Measurements from ENCODE around the gene TTC17.
"Not testable (repeated sequence)": the region's sequence is repeated elsewhere in the genome, so short reads cannot be mapped to it uniquely, and the experiment has no call there.

DNA sequence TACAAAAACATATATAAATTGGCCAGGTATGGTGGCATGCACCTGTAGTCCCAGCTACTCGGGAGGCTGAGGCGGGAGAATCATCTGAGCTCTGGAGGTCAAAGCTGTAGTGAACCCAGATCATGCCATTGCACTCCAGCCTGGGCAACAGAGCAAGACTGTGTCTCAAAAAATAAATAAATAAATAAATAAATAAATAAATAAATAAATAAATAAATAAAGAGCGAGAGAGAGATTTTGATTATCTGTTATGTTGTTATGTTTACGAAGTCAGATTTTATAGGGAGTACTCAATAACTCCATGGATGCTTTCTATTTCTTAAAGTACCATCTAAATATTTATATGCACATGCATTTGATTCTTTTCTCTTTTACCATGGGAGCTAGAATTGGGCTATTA is 43.1 kb downstream of the TTC17 start:
- TF ChIP-seq, protein P1, sequence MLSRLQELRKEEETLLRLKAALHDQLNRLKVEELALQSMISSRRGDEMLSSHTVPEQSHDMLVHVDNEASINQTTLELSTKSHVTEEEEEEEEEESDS (CRISPR knock-in tag; IDR thresholded peaks at IDR 0.05), result not testable (repeated sequence)
- not testable (repeated sequence) for TF ChIP-seq SMARCC2 (IDR thresholded peaks at IDR 0.05; ENCODE audit: low read depth); ZNF41 (CRISPR knock-in tag; conservative IDR thresholded peaks at IDR 0.05); TCF7 (IDR thresholded peaks at IDR 0.05; ENCODE audit: borderline replicate concordance); ZNF354B (CRISPR knock-in tag; IDR thresholded peaks at IDR 0.05)

Data from K562 (cell line).